GM23248 (cell line): ENCODE measurements around the gene GOLGA6D. TPM values are rescaled to one million over a fixed set of nuclear protein-coding genes. Genes with fewer than 3 reads are reported as not detected.
A peak's percentile ranks its signal among the peaks of the same experiment; 100 is the strongest.

ENCODE experiments used
- DNase-seq: peaks from one replicate; pipeline ENCODE4 v3.0.0-alpha.2; 2015
- H2AFZ ChIP-seq: fragments of 200-600 bp; sonication (generic); 2 replicates; pipeline ENCODE4 v1.6.1; 2016; ENCODE audit warnings: antibody characterized with exemption
- H3F3A ChIP-seq: fragments of 200-600 bp; sonication (generic); 2 replicates; pipeline ENCODE4 v1.6.1; 2016; ENCODE audit warnings: mild to moderate bottlenecking, antibody characterized with exemption, mixed run types; ENCODE audit not compliant: insufficient read depth
- H3K27ac ChIP-seq: fragments of 200-600 bp; sonication (generic); 2 replicates; pipeline ENCODE4 v1.5.1; 2016; ENCODE audit warnings: mild to moderate bottlenecking
- H3K27me3 ChIP-seq: fragments of 200-600 bp; sonication (generic); replicated peaks from 2 replicates; pipeline ENCODE4 v1.6.1; 2016; ENCODE audit warnings: mild to moderate bottlenecking; ENCODE audit not compliant: insufficient read depth
- H3K36me3 ChIP-seq: fragments of 200-600 bp; sonication (generic); 2 replicates; pipeline ENCODE4 v1.6.1; 2016; ENCODE audit warnings: low read depth, mild to moderate bottlenecking
- H3K4me1 ChIP-seq: fragments of 200-600 bp; sonication (generic); 2 replicates; pipeline ENCODE4 v1.6.1; 2016; ENCODE audit warnings: mild to moderate bottlenecking; ENCODE audit not compliant: insufficient read depth
- H3K4me2 ChIP-seq: fragments of 200-600 bp; sonication (generic); one replicate; pipeline ENCODE4 v1.6.1; 2016; ENCODE audit warnings: mild to moderate bottlenecking; ENCODE audit not compliant: unreplicated experiment
- H3K4me3 ChIP-seq: fragments of 200-600 bp; sonication (generic); 2 replicates; pipeline ENCODE4 v1.5.1; 2016; ENCODE audit warnings: mild to moderate bottlenecking
- H3K79me2 ChIP-seq: fragments of 200-600 bp; sonication (generic); 2 replicates; pipeline ENCODE4 v1.6.1; 2016; ENCODE audit warnings: mild to moderate bottlenecking; ENCODE audit not compliant: insufficient read depth
- H3K9ac ChIP-seq: fragments of 200-600 bp; sonication (generic); 2 replicates; pipeline ENCODE4 v1.6.1; 2016; ENCODE audit warnings: mild to moderate bottlenecking
- H3K9me2 ChIP-seq: fragments of 200-600 bp; sonication (generic); 2 replicates; pipeline ENCODE4 v1.6.1; 2016; ENCODE audit warnings: mixed run types, mild to moderate bottlenecking, moderate library complexity; ENCODE audit not compliant: insufficient read depth
- H3K9me3 ChIP-seq: fragments of 200-600 bp; sonication (generic); one replicate; pipeline ENCODE4 v1.6.1; 2017; ENCODE audit warnings: low read depth
- H4K20me1 ChIP-seq: fragments of 200-600 bp; sonication (generic); 2 replicates; pipeline ENCODE4 v1.6.0; 2016; ENCODE audit not compliant: insufficient read depth
- EZH2 ChIP-seq: fragments of 200-600 bp; sonication (generic); IDR thresholded peaks from 2 replicates; pipeline ENCODE4 v1.6.1; 2018; ENCODE audit warnings: antibody characterized with exemption, mild to moderate bottlenecking; ENCODE audit not compliant: insufficient read depth, poor library complexity, severe bottlenecking
- EZH2phosphoT487 ChIP-seq: fragments of 200-600 bp; sonication (generic); IDR thresholded peaks from 2 replicates; pipeline ENCODE4 v1.6.1; 2018; ENCODE audit warnings: antibody characterized with exemption, moderate library complexity, mild to moderate bottlenecking, low read depth; ENCODE audit not compliant: insufficient read depth
- WGBS, 2 experiments: methylation state at CpG; one replicate each; pipeline ENCODE4 v1.1.6; 2015 to 2017; ENCODE audit warnings: low lambda C conversion rate in 2 of 2, low coverage in 1 of 2; ENCODE audit errors: missing lambda C conversion rate in 2 of 2; 5-methylcytosine and 5-hydroxymethylcytosine counted together
- in situ Hi-C: fragments of 300-500 bp; cut with MboI; formaldehyde crosslinking; loops from 2 replicates; pipeline ENCODE4 v1.15.0; 2020
- polyA plus RNA-seq: library from polyadenylated mRNA; unstranded; fragments of >200 nt; fragmentation: Nextera tagmentation; extraction: Ambion mirVana; gene quantifications from 2 replicates; pipeline ENCODE4 v1.2.1, GENCODE V29; 2016
- total RNA-seq: library from RNA; depleted of rRNA; stranded (reverse); fragments of >200 nt; shearing (Covaris generic); gene quantifications from 2 replicates; pipeline ENCODE4 v1.2.3, GENCODE V29; 2014

GOLGA6D gene
- total and polyA plus RNA-seq, 2 experiments from 2014 or later: not detected

DNA sequence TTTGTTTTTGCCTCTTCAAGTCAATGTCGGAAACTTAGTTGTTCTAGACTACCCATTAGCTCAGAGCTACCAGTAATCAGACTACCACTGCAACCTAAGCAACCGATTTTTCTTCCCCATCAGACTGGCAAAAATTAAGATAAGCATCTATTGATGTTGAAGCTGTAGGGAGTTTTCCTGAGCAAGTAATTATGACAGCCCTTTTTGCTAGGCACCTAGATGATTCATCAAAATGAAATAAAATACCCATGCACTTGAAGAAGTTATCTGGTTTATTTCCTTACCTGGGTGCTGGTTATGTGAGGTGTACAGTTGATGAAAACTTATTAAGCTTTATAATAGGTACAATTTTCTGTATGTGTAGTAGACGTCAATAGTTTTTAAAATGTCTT lies 52.7 kb downstream of the GOLGA6D start:
- Histone ChIP-seq H3K27me3 (no peaks in the 10 kb centered on the region), H3K4me3 (peak overlapping the region; percentile 90), H4K20me1 (no peaks in the 10 kb centered on the region), H3K9me3 (no peaks in the 10 kb centered on the region), H3K4me1 (peaks cover 10% of the 10 kb centered on the region; the same call in 1 of the 2 replicates), H3K4me2 (peak overlapping the region; percentile 90), H3F3A (no peaks in the 10 kb centered on the region), H3K27ac (no peak overlapping the region), H3K9me2 (no peaks in the 10 kb centered on the region), H3K79me2 (peaks cover 15% of the 10 kb centered on the region), H2AFZ (peak overlapping the region; percentile 95), H3K9ac (peak overlapping the region; percentile 91), H3K36me3 (no peaks in the 10 kb centered on the region; the same call in 1 of the 2 replicates)
- DNase-seq: no peak
- 49 to 50% methylated on average over 3 of the region's 3 CpGs for WGBS, 2 experiments
- TF ChIP-seq EZH2phosphoT487: no peak
- in situ Hi-C loops: no loop called here

DNA sequence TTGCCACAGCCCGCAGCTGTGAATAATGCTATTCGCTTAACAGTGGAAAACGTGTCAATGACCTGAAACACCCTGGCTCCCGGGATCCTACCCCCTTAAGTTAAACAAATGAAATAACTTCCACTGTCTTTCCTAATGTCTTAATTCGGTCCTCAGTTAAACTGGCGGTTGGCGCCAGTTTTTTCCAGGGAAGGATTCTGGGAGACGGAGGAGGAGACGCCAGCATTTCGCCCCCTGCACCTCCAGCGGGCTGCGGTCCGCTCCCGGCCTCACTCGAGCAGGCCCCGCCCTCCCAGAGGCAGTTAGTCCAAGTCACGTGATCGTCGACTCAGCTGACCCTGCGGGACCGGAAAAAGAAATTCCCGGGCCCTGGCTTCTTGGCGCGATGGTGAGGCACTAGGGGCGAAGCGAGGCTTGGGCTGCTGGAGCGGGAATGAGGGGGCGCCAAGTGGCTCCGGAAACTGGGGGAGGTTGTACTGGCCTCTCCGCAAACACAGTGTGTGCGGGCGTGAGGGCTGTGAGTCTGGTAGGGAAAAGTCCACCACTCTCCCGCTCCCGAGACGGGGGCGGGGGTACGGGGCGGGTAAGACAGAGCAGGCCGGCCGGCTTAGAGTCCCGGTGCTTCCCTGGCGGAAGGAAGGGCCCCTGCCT lies 53.2 kb downstream of the GOLGA6D start, which contains the start of gene COMMD4:
COMMD4 (plus strand) TSS at position 359 of the 651 bp plus-strand sequence; CDS start at position 386, 27 bp downstream.
- peaks cover 10% of the 10 kb centered on the region; the same call in 1 of the 2 replicates for H3K4me1 ChIP-seq
- H3F3A ChIP-seq: no peaks in the 10 kb centered on the region
- no peak within 1 kb of the TSS for H3K27ac ChIP-seq
- DNase-seq: peak; percentile 97
- no peaks in the 10 kb centered on the region; the same call in 1 of the 2 replicates for H3K36me3 ChIP-seq
- H3K79me2 ChIP-seq: peaks cover 15% of the 10 kb centered on the region
- peak within 1 kb of the TSS; percentile 91 for H3K9ac ChIP-seq
- no peaks in the 10 kb centered on the region for H4K20me1 ChIP-seq
- peak within 1 kb of the TSS; percentile 90 for H3K4me3 ChIP-seq
- peak within 1 kb of the TSS; percentile 95 for H2AFZ ChIP-seq
- WGBS, 2 experiments: 1 to 2% methylated on average over 16 to 42 of the region's 42 CpGs
- no peaks in the 10 kb centered on the region for H3K27me3 ChIP-seq
- in situ Hi-C loops: no loop called here
- peak within 1 kb of the TSS; percentile 90 for H3K4me2 ChIP-seq
- no peaks in the 10 kb centered on the region for H3K9me2 ChIP-seq
- TF ChIP-seq EZH2 (no peak), EZH2phosphoT487 (no peak)
- H3K9me3 ChIP-seq: no peaks in the 10 kb centered on the region

DNA sequence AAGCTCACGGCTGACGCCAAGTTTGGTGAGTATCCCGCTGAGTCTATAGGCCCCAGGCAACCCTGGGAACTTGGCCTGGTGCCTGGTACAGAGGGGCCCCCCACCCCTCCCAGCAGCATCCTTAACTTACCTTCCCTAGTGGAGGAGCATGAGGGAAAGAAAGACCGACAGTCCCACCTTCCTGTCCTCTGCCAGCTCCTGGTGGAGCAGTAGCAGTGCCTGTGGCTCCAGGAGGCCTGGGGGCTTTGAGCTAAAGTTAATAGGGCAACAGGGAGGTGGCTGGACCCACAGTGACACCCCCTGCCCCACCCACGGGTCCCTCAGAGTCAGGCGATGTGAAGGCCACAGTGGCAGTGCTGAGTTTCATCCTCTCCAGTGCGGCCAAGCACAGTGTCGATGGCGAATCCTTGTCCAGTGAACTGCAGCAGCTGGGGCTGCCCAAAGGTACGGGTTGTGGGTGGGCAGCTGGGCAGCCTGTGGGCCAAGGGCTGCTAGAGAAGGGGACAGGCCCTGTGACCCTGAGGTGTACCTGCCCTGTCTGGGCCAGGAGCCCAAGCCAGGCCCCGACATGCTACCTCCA lies 56.1 kb downstream of the GOLGA6D start:
- WGBS, 2 experiments: 75 to 81% methylated on average over 9 to 11 of the region's 11 CpGs
- Histone ChIP-seq H2AFZ (no peak overlapping the region), H3K9me2 (no peaks in the 10 kb centered on the region), H3K4me2 (no peak overlapping the region), H3K27ac (no peak overlapping the region), H3K4me3 (no peak overlapping the region), H3K36me3 (no peaks in the 10 kb centered on the region; the same call in 1 of the 2 replicates), H3F3A (no peaks in the 10 kb centered on the region), H4K20me1 (no peaks in the 10 kb centered on the region), H3K27me3 (no peaks in the 10 kb centered on the region), H3K9ac (no peak overlapping the region), H3K9me3 (no peaks in the 10 kb centered on the region), H3K4me1 (peaks cover 10% of the 10 kb centered on the region; the same call in 1 of the 2 replicates), H3K79me2 (peaks cover 15% of the 10 kb centered on the region)
- DNase-seq: no peak
- no peak for TF ChIP-seq EZH2
- TF ChIP-seq EZH2phosphoT487: no peak
- in situ Hi-C loops: no loop called here

DNA sequence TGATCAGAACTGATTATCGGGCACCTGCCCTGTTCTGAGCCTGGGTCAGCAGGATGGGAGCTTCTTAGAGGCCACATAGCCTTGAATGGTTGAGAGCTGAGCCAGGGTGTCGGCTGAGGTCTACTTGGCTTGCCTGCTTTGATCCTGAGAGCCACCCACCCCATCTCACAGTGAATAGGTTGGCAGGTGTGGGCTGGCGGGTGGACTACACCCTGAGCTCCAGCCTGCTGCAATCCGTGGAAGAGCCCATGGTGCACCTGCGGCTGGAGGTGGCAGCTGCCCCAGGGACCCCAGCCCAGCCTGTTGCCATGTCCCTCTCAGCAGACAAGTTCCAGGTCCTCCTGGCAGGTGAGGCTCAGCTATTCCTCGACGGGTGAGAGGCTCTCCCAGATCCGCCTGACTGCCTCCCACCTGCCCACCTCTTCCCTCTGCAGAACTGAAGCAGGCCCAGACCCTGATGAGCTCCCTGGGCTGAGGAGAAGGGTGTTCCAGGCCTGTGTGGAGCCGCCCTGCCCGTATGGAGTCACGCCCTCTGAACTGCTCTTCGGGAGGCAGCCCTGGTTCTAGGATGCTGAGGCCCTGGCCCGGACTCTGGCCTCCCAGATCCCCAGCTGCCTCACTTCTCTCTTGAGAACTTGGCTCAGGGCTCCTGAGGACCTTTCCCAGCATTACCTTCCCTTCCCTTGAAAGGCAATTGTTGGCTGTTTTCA lies 57.1 kb downstream of the GOLGA6D start:
- peaks cover 10% of the 10 kb centered on the region; the same call in 1 of the 2 replicates for H3K4me1 ChIP-seq
- H3K79me2 ChIP-seq: peaks cover 15% of the 10 kb centered on the region
- H3K36me3 ChIP-seq: no peaks in the 10 kb centered on the region; the same call in 1 of the 2 replicates
- DNase-seq: no peak
- WGBS, 2 experiments: 95 to 96% methylated on average over 12 to 13 of the region's 13 CpGs
- H3F3A ChIP-seq: peaks cover 7% of the 10 kb centered on the region
- no peak overlapping the region for H3K4me2 ChIP-seq
- no peaks in the 10 kb centered on the region for H4K20me1 ChIP-seq
- no peak overlapping the region for H3K4me3 ChIP-seq
- no peak for TF ChIP-seq EZH2phosphoT487
- TF ChIP-seq EZH2: no peak
- in situ Hi-C loops: no loop called here
- no peaks in the 10 kb centered on the region for H3K9me3 ChIP-seq
- no peak overlapping the region for H2AFZ ChIP-seq
- H3K27ac ChIP-seq: no peak overlapping the region
- H3K9ac ChIP-seq: no peak overlapping the region
- H3K9me2 ChIP-seq: no peaks in the 10 kb centered on the region
- no peaks in the 10 kb centered on the region for H3K27me3 ChIP-seq
